Endodermal cell (in vitro differentiated cells): ENCODE data around the gene TMEM222. TPM values are rescaled to one million over a fixed set of nuclear protein-coding genes. Genes with fewer than 3 reads are reported as not detected.
"Not testable (repeated sequence)": the region's sequence is repeated elsewhere in the genome, so short reads cannot be mapped to it uniquely, and the experiment has no call there.

Experiments
- DNase-seq: peaks from one replicate; pipeline ENCODE4 v3.0.0-alpha.2; 2017
- H3K27ac ChIP-seq: 2 replicates; pipeline ENCODE4 v1.5.1; 2013; ENCODE audit warnings: mild to moderate bottlenecking, low read depth, low read length, moderate library complexity
- H3K27me3 ChIP-seq: 2 replicates; pipeline ENCODE4 v1.6.1; 2013; ENCODE audit warnings: mild to moderate bottlenecking, low read length, moderate library complexity; ENCODE audit not compliant: insufficient read depth, control insufficient read depth, poor library complexity, severe bottlenecking
- H3K36me3 ChIP-seq: 2 replicates; pipeline ENCODE4 v1.7.0; 2013; ENCODE audit warnings: mild to moderate bottlenecking, low read length, moderate library complexity; ENCODE audit not compliant: control insufficient read depth, insufficient read depth
- H3K4me1 ChIP-seq: one replicate; pipeline ENCODE4 v1.7.0; 2013; ENCODE audit warnings: low read length; ENCODE audit not compliant: control insufficient read depth, insufficient read depth
- H3K4me3 ChIP-seq: 2 replicates; pipeline ENCODE4 v1.5.1; 2013; ENCODE audit warnings: mild to moderate bottlenecking, low read length, moderate library complexity
- H3K9ac ChIP-seq: 2 replicates; pipeline ENCODE4 v1.6.1; 2013; ENCODE audit warnings: mild to moderate bottlenecking, low read length, moderate library complexity; ENCODE audit not compliant: poor library complexity, severe bottlenecking; ENCODE audit errors: extremely low read depth
- H3K9me3 ChIP-seq: 2 replicates; pipeline ENCODE4 v1.6.1; 2013; ENCODE audit warnings: mild to moderate bottlenecking, low read length, moderate library complexity; ENCODE audit not compliant: control insufficient read depth
- H3K27ac Mint-ChIP-seq: 2 replicates; pipeline ENCODE4 v1.8.0; 2020; ENCODE audit warnings: mixed read lengths
- H3K27me3 Mint-ChIP-seq: 2 replicates; pipeline ENCODE4 v1.8.0; 2021; ENCODE audit warnings: mild to moderate bottlenecking, mixed read lengths; ENCODE audit not compliant: insufficient read depth
- H3K36me3 Mint-ChIP-seq: 2 replicates; pipeline ENCODE4 v1.8.0; 2020; ENCODE audit warnings: low read depth, mixed read lengths
- H3K4me1 Mint-ChIP-seq: 2 replicates; pipeline ENCODE4 v1.8.0; 2020; ENCODE audit warnings: mixed read lengths
- H3K4me3 Mint-ChIP-seq: 2 replicates; pipeline ENCODE4 v1.8.0; 2020; ENCODE audit warnings: mild to moderate bottlenecking, moderate library complexity, mixed read lengths
- H3K9me3 Mint-ChIP-seq: 2 replicates; pipeline ENCODE4 v1.8.0; 2020; ENCODE audit warnings: mild to moderate bottlenecking, mixed read lengths
- WGBS, 2 experiments: methylation state at CpG; one replicate each; pipeline versions ENCODE4 v1.1.5 to v1.1.7; 2013; ENCODE audit warnings: missing lambda C conversion rate in 2 of 2, mixed read lengths in 1 of 2; ENCODE audit not compliant: insufficient coverage in 1 of 2, insufficient read length in 1 of 2; 5-methylcytosine and 5-hydroxymethylcytosine counted together
- total RNA-seq, 2 donors: library from RNA; stranded (reverse); fragmentation: NEBNext Ultra II Directional in 1 of 2; extraction: Animal tissue kit (Norgen Biotek cat#: 25700) in 1 of 2; gene quantifications; 2 replicates in 1 of 2; 3 replicates in 1 of 2; pipeline ENCODE4 v1.2.1, GENCODE V29; 2021
- TF ChIP-seq, protein P1 (sequence below): fragments of 200-600 bp; sonication (generic); conservative IDR thresholded peaks from 2 replicates; pipeline ENCODE4 v1.5.0; 2021; ENCODE audit warnings: antibody characterized with exemption, mild to moderate bottlenecking

The TMEM222 gene
- total RNA-seq, 2 donors from 2014 or later, result 26.0 to 31.8 TPM

- Histone ChIP-seq H3K36me3 (peaks cover 5% of the 10 kb centered on the region), H3K27me3 (no peaks in the 10 kb centered on the region), H3K4me1 (no peaks in the 10 kb centered on the region), H3K9me3 (peaks cover 14% of the 10 kb centered on the region), H3K4me3 (no peak overlapping the region), H3K9ac (no peak overlapping the region), H3K27ac (no peak overlapping the region)
- no peak for DNase-seq
- TF ChIP-seq, protein P1, sequence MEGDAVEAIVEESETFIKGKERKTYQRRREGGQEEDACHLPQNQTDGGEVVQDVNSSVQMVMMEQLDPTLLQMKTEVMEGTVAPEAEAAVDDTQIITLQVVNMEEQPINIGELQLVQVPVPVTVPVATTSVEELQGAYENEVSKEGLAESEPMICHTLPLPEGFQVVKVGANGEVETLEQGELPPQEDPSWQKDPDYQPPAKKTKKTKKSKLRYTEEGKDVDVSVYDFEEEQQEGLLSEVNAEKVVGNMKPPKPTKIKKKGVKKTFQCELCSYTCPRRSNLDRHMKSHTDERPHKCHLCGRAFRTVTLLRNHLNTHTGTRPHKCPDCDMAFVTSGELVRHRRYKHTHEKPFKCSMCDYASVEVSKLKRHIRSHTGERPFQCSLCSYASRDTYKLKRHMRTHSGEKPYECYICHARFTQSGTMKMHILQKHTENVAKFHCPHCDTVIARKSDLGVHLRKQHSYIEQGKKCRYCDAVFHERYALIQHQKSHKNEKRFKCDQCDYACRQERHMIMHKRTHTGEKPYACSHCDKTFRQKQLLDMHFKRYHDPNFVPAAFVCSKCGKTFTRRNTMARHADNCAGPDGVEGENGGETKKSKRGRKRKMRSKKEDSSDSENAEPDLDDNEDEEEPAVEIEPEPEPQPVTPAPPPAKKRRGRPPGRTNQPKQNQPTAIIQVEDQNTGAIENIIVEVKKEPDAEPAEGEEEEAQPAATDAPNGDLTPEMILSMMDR, result no peak
- Mint-ChIP-seq H3K27me3 (no peaks in the 10 kb centered on the region), H3K27ac (no peak overlapping the region), H3K36me3 (peaks cover 34% of the 10 kb centered on the region), H3K4me3 (no peak overlapping the region), H3K4me1 (no peaks in the 10 kb centered on the region), H3K9me3 (peaks cover 17% of the 10 kb centered on the region)
- WGBS, 2 experiments, result 50% methylated on average over 2 of the region's 3 CpGs; no CpG with 5 or more reads in 1 of the 2 experiments
Observed at GRCh38 chr1:27275696-27276095, 46.3 kb upstream of the TMEM222 start.

GRCh38 chr1:27284425-27285273 lies 37.3 kb upstream of the TMEM222 start:
- no peak overlapping the region for H3K27ac Mint-ChIP-seq
- WGBS, 2 experiments, result 59 to 77% methylated on average over 6 to 11 of the region's 11 CpGs
- H3K27ac ChIP-seq, result no peak overlapping the region

GRCh38 chr1:27285274-27285660 lies 36.7 kb upstream of the TMEM222 start:
- H3K4me1 Mint-ChIP-seq, result peaks cover 6% of the 10 kb centered on the region
- TF ChIP-seq, protein P1, result no peak
- Histone ChIP-seq H3K9ac (no peak overlapping the region), H3K4me1 (no peaks in the 10 kb centered on the region), H3K9me3 (no peaks in the 10 kb centered on the region), H3K27ac (no peak overlapping the region), H3K27me3 (no peaks in the 10 kb centered on the region), H3K36me3 (peaks cover 23% of the 10 kb centered on the region), H3K4me3 (no peak overlapping the region)
- peaks cover 12% of the 10 kb centered on the region for H3K9me3 Mint-ChIP-seq
- DNase-seq, result no peak
- WGBS, 2 experiments, result 90% methylated on average over 2 of the region's 2 CpGs; no CpG with 5 or more reads in 1 of the 2 experiments
- H3K27me3 Mint-ChIP-seq, result no peaks in the 10 kb centered on the region
- no peak overlapping the region for H3K27ac Mint-ChIP-seq
- H3K36me3 Mint-ChIP-seq, result peaks cover 32% of the 10 kb centered on the region
- no peak overlapping the region for H3K4me3 Mint-ChIP-seq

More at GRCh38 chr1:27284425-27285273, 37.3 kb upstream of the TMEM222 start:
- Histone ChIP-seq H3K4me1 (no peaks in the 10 kb centered on the region), H3K36me3 (peaks cover 20% of the 10 kb centered on the region), H3K9ac (no peak overlapping the region), H3K4me3 (no peak overlapping the region), H3K9me3 (no peaks in the 10 kb centered on the region), H3K27me3 (no peaks in the 10 kb centered on the region)
- H3K27me3 Mint-ChIP-seq, result no peaks in the 10 kb centered on the region
- H3K9me3 Mint-ChIP-seq, result peaks cover 7% of the 10 kb centered on the region
- H3K36me3 Mint-ChIP-seq, result peaks cover 27% of the 10 kb centered on the region
- TF ChIP-seq, protein P1, result peak; percentile 93
- H3K4me1 Mint-ChIP-seq, result peaks cover 6% of the 10 kb centered on the region
- peak; percentile 94 for DNase-seq
- no peak overlapping the region for H3K4me3 Mint-ChIP-seq

DNA sequence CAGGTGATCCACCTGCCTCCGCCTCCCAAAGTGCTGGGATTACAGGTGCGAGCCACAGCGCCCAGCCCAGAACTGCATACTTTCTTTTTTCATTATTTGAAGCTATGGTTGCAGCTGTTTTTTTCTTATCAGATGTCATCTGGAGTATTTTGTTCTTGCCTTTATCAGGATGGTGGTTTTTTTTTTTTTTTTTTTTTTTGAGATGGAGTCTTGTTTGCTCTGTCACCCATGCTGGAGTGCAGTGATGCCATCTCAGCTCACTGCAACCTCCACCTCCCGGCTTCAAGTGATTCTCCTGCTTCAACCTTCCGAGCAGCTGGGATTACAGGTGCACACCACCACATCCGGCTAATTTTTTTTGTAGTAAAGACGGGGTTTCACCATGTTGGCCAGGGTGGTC lies 36.1 kb upstream of the TMEM222 start:
- 88 to 97% methylated on average over 5 to 7 of the region's 7 CpGs for WGBS, 2 experiments
- not testable (repeated sequence) for H3K27me3 Mint-ChIP-seq, H3K27ac ChIP-seq, H3K9me3 ChIP-seq, H3K4me3 Mint-ChIP-seq, DNase-seq, H3K4me3 ChIP-seq, H3K9ac ChIP-seq, H3K4me1 Mint-ChIP-seq, H3K27ac Mint-ChIP-seq, H3K4me1 ChIP-seq, H3K27me3 ChIP-seq
- peaks cover 27% of the 10 kb centered on the region for H3K36me3 ChIP-seq
- Mint-ChIP-seq H3K9me3 (peaks cover 16% of the 10 kb centered on the region), H3K36me3 (peaks cover 38% of the 10 kb centered on the region)

DNA sequence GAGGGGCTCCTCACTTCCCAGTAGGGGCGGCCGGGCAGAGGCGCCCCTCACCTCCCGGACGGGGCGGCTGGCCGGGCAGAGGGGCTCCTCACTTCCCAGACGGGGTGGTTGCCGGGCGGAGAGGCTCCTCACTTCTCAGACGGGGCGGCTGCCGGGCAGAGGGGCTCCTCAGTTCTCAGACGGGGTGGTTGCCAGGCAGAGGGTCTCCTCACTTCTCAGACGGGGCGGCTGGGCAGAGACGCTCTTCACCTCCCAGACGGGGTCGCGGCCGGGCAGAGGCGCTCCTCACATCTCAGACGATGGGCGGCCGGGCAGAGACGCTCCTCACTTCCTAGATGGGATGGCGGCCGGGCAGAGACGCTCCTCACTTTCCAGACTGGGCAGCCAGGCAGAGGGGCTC lies 32.8 kb upstream of the TMEM222 start:
- H3K9me3 ChIP-seq, H3K4me1 Mint-ChIP-seq, DNase-seq, H3K4me1 ChIP-seq, H3K4me3 ChIP-seq, H3K9ac ChIP-seq, H3K27ac Mint-ChIP-seq, H3K27me3 ChIP-seq, H3K27ac ChIP-seq, H3K27me3 Mint-ChIP-seq, H3K4me3 Mint-ChIP-seq: not testable (repeated sequence)
- peaks cover 17% of the 10 kb centered on the region for H3K36me3 ChIP-seq
- Mint-ChIP-seq H3K36me3 (peaks cover 35% of the 10 kb centered on the region), H3K9me3 (peaks cover 16% of the 10 kb centered on the region)
- 95% methylated on average over 20 of the region's 29 CpGs; no CpG with 5 or more reads in 1 of the 2 experiments for WGBS, 2 experiments
